ENCODE data around the gene RAB8B. TPM values are rescaled to one million over a fixed set of nuclear protein-coding genes. Genes with fewer than 3 reads are reported as not detected.

Gene RAB8B
- total and polyA plus RNA-seq, 9 of the 15 experiments (the other 6 are each of a cell fraction or from before 2014, with no cell fraction given): 7.8 to 32.1 (median 24.2) TPM

- peak; percentile 28 for TF ChIP-seq RBBP5 (IDR thresholded peaks at IDR 0.05; ENCODE audit: borderline replicate concordance, insufficient read depth, low read length, poor library complexity, severe bottlenecking)
- TF ChIP-seq ZNF184 (CRISPR knock-in tag; IDR thresholded peaks at IDR 0.05): no peak
- TF ChIP-seq L3MBTL2 (IDR thresholded peaks at IDR 0.05): peak; percentile 36
- TF ChIP-seq PHB2 (IDR thresholded peaks at IDR 0.05; ENCODE audit: low read depth): no peak
- TF ChIP-seq FOXM1 (IDR thresholded peaks at IDR 0.05; ENCODE audit: low read depth): no peak
- TF ChIP-seq FOXM1 (CRISPR knock-in tag; IDR thresholded peaks at IDR 0.05; ENCODE audit: low read depth): no peak
- TF ChIP-seq ZNF518B (CRISPR knock-in tag; IDR thresholded peaks at IDR 0.05): no peak
- TF ChIP-seq TCF15 (CRISPR knock-in tag; IDR thresholded peaks at IDR 0.05): no peak
- TF ChIP-seq TEAD4 (IDR thresholded peaks at IDR 0.05; ENCODE audit: low read length): no peak
- no peak for TF ChIP-seq TEAD4 (CRISPR knock-in tag; IDR thresholded peaks at IDR 0.05; ENCODE audit: borderline replicate concordance)
- no peak for TF ChIP-seq ZNF318 (IDR thresholded peaks at IDR 0.05; ENCODE audit: borderline replicate concordance in 1 of 2, low read depth in 1 of 2)
- TF ChIP-seq GTF2E2 (tag; IDR thresholded peaks at IDR 0.05): 0 out of 2 replicates have a peak, but pooled peaks have one; percentile 49
- no peak for TF ChIP-seq BRD4 (IDR thresholded peaks at IDR 0.05)
- TF ChIP-seq MCM3 (IDR thresholded peaks at IDR 0.05): no peak
- no peak for TF ChIP-seq PREB (CRISPR knock-in tag; IDR thresholded peaks at IDR 0.05)
Measured at GRCh38 chr15:63226155-63226883, 36.9 kb downstream of the RAB8B start (continued).
